Measurements from ENCODE around the gene CDKN1A.
"Not testable (repeated sequence)": the region's sequence is repeated elsewhere in the genome, so short reads cannot be mapped to it uniquely, and the experiment has no call there.

Gene CDKN1A

DNA sequence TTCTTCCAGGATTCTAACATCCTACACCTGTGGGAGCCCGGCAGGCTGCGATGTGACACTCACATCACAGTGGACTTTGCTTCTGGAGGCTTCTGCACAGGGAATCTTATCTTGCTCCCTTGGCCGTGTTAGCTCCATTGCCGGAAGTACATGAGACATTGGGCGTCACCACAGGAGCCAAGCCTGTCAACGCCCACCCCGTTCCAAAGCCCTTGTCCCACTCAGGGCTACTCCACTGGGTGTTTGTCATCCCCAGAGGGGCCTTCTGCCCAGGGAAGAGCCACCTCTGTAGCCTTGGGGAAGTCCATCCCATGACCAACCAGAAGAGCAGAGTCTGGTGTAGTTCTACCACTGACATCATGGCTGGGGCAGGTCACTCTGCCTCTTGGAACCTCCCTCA lies 20.8 kb downstream of the CDKN1A start:
- no peak for DNase-seq

GRCh38 chr6:36700071-36700812 lies 21.7 kb downstream of the CDKN1A start:
- DNase-seq, result no peak

DNA sequence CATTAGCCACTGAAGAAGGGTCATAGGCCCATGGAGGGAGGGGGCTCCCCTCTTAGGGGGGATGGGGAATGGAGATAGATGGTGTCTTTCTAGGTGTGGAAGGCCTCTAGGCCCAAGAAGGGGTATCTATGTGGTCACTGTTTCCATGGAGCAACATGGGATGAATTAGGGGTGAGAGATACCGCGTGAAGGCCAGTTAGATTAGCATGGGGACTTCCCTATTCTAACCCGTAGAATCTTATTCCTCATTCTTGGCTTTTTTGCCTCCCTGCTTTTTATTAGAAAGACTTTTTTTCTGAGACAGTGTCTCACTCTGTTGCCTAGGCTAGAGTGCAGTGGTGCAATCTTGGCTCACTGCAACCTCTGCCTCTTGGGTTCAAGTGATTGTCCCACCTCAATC lies 22.3 kb downstream of the CDKN1A start:
- no peak for DNase-seq

DNA sequence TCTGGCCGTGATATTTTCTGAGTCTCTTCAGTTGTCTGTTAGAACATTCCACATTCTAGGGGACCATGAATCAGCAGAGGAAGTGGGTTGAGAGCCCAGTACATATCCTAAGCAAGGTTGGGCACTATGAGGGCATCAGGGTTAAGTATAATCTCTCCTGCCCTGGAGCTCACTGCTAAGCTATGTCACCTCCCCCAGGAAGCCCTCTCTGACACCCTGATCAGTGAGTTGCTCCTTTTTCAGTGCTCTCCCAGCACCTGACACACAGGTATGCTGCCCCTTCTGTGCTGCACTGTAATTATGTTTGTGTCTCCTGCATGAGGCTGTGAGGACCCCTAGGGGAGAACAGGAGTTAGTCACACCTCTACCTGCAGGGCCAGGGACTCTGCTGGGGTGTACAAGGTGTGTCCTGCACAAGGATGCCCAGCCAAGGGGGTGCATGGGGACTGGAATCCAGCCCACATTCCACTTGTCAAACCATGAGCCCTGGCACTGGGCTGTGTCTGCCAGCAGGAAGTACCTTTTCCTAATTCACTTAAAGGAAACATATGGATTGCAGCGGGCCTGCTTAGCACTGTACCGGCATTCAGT lies 23.0 kb downstream of the CDKN1A start:
- no peak for DNase-seq

DNA sequence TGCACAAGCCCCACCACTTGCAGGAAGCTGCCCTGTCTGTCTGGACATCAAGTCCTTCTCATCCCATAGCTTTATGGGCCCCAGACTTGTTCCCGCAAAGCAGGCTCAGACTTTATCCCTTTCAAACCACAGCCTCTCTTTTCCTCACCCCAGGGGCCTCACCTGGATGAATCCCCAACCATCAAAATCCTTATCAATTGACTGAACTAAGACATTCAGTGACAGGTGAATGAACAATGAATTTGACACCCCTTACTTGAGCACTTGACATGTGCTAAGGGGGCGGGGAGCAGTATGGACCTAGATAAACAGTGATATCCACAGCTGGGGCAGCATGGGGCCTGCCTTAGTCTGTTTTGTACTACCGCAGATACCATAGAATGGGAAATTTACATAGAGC lies 24.1 kb downstream of the CDKN1A start:
- DNase-seq, result no peak

- DNase-seq, result no peak
These were observed 24.6 kb downstream of the CDKN1A start for GRCh38 chr6:36703081-36703606.

DNA sequence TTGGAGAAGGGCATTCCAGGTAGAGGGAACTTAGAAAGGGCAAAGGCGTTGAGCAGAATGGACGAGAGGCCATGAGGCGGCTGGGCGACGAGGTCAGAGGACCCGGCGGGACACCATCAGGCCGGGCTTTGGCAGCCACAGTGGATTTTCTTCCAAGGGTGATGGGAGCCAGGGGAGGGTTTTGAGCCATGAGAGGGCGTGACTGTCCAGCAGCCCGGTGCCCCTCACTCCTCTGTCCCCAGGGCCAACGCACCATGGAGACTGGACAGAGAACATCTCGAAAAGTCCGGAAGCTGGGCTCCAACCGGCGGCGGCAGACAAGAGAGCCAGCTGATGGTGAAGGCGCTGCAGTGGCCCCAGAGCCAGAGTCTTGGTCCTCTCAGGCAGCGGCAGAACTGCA lies 25.5 kb downstream of the CDKN1A start:
- DNase-seq, result no peak

- not testable (repeated sequence) for DNase-seq
These were observed 26.6 kb downstream of the CDKN1A start for GRCh38 chr6:36704961-36705577.

GRCh38 chr6:36706339-36706738 lies 27.8 kb downstream of the CDKN1A start:
- no peak for DNase-seq

DNA sequence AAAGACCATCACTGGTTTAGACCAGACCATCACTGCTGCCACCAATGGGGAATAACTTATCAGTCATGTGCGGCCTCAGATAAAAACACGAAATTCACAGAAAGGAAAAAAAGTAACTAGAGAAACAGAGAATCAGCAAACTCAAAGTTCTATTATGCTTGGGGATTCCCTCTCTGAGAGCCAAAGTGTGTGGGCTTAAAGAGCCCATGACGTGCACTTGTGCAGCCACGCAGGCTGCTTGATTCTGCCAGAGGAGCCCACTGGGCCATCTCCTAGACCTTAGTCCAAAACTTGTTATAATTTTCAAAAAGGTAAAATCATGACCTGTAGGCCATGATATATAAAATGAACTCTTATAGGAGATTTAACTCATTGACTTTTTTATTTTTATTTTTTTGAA lies 34.3 kb downstream of the CDKN1A start:
- DNase-seq, result no peak

- no peak for DNase-seq
These were observed 35.3 kb downstream of the CDKN1A start for GRCh38 chr6:36713846-36714245.

GRCh38 chr6:36714511-36714910 lies 36.0 kb downstream of the CDKN1A start:
- no peak for DNase-seq

DNA sequence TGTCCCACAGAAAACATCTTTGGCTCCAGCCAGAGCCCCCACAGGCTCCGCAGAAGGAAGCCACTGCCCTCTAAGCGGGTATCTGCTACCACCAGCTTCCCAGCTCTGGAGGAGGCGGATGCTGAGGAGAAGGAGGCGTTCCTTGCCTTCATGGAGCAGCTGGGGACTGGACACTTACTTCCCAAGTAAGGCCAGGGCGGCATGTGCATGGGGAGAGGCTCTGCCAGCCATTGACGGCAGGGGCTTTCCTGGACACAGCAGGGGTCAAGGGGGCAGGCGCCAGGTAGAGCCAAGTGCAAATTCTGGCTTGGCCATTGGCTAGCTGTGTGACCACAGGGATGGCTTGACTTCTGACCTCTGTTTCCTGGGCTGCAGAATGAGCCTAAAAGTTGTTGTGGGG lies 37.0 kb downstream of the CDKN1A start:
- no peak for DNase-seq

DNA sequence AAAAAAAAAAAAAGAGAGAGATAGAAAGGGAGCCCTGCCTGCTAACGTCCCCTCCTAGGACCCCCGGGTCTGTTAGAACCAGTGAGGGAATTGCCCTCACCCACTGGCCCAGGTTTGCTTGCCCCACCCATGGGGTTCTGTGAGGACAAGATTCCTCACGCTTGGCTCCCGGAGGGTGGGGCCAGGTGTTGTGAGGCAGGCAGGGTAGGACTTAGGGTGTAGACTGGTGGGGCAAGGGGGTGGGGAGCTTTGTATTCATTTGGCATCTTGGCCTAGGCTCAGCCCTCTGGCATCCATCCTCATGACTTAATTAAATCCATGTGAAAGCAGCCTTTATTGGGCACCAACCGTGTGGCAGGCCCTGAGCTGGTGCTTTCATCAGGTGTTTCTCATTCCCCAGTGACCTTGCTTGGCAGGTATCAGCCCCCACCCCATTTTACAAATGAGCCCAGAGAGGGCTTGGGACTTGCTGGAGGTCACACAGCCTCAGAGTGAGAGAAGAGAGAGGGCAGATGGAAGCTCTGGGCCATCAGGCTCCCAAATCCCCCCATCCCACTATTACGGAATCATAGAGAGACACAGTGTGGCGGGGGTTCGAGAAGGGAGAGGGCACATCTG lies 38.1 kb downstream of the CDKN1A start:
- no peak for DNase-seq

DNA sequence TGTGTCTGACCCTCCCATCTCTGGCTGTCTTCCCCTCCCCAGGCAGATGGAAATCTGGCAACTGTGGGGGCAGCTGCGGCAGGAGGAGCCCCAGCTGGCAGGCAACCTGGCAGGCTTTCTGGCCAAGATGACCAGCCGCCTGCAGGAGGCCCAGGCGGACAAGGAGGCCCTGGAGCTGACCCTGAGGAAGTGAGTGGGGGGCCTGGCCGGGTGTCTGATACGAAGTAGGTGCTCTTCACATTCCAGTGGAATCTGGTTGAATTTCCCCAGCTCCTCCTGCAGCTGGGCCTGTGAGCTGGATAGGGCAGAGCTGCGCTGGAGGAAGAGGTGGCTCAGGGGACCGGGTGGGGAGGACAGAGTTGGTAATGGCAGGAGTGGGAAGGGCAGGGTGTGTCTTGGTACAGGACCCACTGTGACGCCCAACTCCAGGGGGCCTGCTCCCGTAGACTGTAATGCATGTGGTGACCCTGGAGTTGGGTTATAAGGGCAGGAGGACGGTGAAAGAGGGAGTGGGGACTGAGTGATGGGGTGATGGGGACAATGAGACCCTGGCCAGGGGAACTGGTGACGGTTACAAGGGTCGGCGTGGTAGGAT lies 38.8 kb downstream of the CDKN1A start:
- no peak for DNase-seq

- DNase-seq, result no peak
These were observed 39.5 kb downstream of the CDKN1A start for GRCh38 chr6:36717871-36718540.

- DNase-seq, result no peak
These were observed 40.0 kb downstream of the CDKN1A start for GRCh38 chr6:36718560-36718959.

- DNase-seq, result no peak
These were observed 40.6 kb downstream of the CDKN1A start for GRCh38 chr6:36719126-36719525.

- no peak for DNase-seq
These were observed 42.0 kb downstream of the CDKN1A start for GRCh38 chr6:36720251-36721141.

DNA sequence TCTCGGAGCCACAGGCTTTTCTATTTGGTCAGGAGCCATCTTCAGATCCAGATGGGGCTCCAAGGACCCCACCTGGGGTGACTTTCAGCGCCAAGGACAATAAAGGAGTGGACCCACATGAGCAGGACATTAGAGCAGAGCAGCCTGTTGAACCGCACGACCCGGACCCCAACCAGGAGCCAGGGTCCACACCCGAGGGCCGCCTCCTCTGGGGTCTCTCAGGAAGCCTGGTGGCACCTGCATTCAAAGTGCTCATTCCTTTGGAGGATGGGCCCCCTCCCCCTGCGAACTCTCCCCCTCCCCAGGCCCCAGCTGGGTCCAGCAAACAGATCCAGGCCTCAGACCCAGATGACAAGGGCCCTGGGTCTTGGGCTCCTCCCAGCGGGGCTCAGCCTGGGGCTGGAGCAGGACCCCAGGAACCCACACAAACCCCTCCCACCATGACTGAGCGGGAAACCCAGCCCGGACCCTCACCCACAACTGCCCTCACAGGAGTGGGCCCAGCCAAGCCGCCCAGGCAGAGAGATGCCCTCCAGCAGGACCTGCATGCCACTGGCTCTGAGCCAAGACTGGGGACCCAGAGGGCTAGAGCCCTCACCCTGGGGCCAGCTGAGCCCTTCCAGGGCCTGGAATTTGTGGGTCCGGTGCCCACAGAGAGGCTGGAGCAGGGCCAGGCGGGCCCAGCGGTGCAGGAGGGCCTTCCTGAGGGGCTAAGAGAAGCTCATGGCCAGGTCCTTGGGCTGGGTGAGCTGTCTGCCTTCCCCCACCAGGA lies 43.0 kb downstream of the CDKN1A start:
- no peak for DNase-seq

DNA sequence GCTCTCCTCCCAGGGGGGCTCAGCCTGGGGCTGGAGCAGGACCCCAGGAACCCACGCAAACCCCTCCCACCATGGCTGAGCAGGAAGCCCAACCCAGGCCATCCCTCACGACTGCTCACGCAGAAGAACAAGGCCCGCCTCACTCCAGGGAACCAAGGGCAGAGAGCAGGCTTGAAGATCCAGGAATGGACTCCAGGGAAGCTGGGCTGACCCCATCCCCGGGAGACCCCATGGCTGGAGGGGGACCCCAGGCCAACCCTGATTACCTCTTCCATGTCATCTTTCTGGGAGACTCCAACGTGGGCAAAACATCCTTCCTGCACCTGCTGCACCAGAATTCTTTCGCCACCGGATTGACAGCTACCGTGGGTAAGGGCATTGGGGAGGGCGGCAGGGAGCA lies 43.9 kb downstream of the CDKN1A start:
- no peak for DNase-seq
